Trophoblast cell (in vitro differentiated cells and primary cell): ENCODE data around the gene FAM107B. TPM values are rescaled to one million over a fixed set of nuclear protein-coding genes. Genes with fewer than 3 reads are reported as not detected.

Source experiments
- DNase-seq, 2 donors: peaks; one replicate each; pipeline ENCODE4 v3.0.0-alpha.2; 2016
- H2AFZ ChIP-seq: 2 replicates; pipeline ENCODE4 v1.6.1; 2013; ENCODE audit warnings: low read length, moderate library complexity, mild to moderate bottlenecking; ENCODE audit not compliant: insufficient read depth, poor library complexity
- H2AK5ac ChIP-seq: 2 replicates; pipeline ENCODE4 v1.6.1; 2013; ENCODE audit warnings: mild to moderate bottlenecking, low read length
- H2BK120ac ChIP-seq: 2 replicates; pipeline ENCODE4 v1.6.1; 2013; ENCODE audit warnings: low read length, mild to moderate bottlenecking, moderate library complexity; ENCODE audit not compliant: insufficient read depth, poor library complexity
- H2BK12ac ChIP-seq: 2 replicates; pipeline ENCODE4 v1.6.1; 2013; ENCODE audit warnings: mild to moderate bottlenecking, low read length, moderate library complexity
- H2BK5ac ChIP-seq: 2 replicates; pipeline ENCODE4 v1.6.1; 2013; ENCODE audit warnings: low read length, low read depth, moderate library complexity, mild to moderate bottlenecking; ENCODE audit not compliant: poor library complexity
- H3K14ac ChIP-seq: 2 replicates; pipeline ENCODE4 v1.6.1; 2013; ENCODE audit warnings: mild to moderate bottlenecking, low read length
- H3K18ac ChIP-seq: 2 replicates; pipeline ENCODE4 v1.6.1; 2013; ENCODE audit warnings: mild to moderate bottlenecking, low read length
- H3K23ac ChIP-seq: 2 replicates; pipeline ENCODE4 v1.6.1; 2013; ENCODE audit warnings: low read length
- H3K27ac ChIP-seq: 2 replicates; pipeline ENCODE4 v1.5.1; 2013; ENCODE audit warnings: low read depth, mild to moderate bottlenecking, inconsistent platforms, low read length, moderate library complexity
- H3K27me3 ChIP-seq: 2 replicates; pipeline ENCODE4 v1.6.1; 2013; ENCODE audit warnings: inconsistent platforms, mild to moderate bottlenecking, low read length, moderate library complexity; ENCODE audit not compliant: insufficient read depth
- H3K36me3 ChIP-seq, 2 experiments: 1 replicate in 1 of 2; 2 replicates in 1 of 2; pipeline ENCODE4 v1.6.1; 2013; ENCODE audit warnings: low read length in 2 of 2, mild to moderate bottlenecking in 2 of 2, moderate library complexity in 1 of 2; ENCODE audit not compliant: insufficient read depth in 2 of 2, control insufficient read depth in 1 of 2
- H3K4ac ChIP-seq: 2 replicates; pipeline ENCODE4 v1.6.1; 2013; ENCODE audit warnings: low read depth, mild to moderate bottlenecking, low read length, moderate library complexity
- H3K4me1 ChIP-seq, 2 experiments: 1 replicate in 1 of 2; 2 replicates in 1 of 2; pipeline ENCODE4 v1.6.1; 2013; ENCODE audit warnings: low read length in 2 of 2, mild to moderate bottlenecking in 2 of 2, moderate library complexity in 1 of 2; ENCODE audit not compliant: insufficient read depth in 2 of 2, control insufficient read depth in 1 of 2
- H3K4me2 ChIP-seq: 2 replicates; pipeline ENCODE4 v1.6.1; 2013; ENCODE audit warnings: inconsistent platforms, mild to moderate bottlenecking, low read length, moderate library complexity
- H3K4me3 ChIP-seq: 2 replicates; pipeline ENCODE4 v1.5.1; 2013; ENCODE audit warnings: mild to moderate bottlenecking, low read depth, low read length, inconsistent platforms
- H3K79me1 ChIP-seq: one replicate; pipeline ENCODE4 v1.6.1; 2013; ENCODE audit warnings: low read length
- H3K79me2 ChIP-seq: 2 replicates; pipeline ENCODE4 v1.6.1; 2013; ENCODE audit warnings: low read length, mild to moderate bottlenecking; ENCODE audit not compliant: control insufficient read depth, insufficient read depth, poor library complexity
- H3K9ac ChIP-seq: 2 replicates; pipeline ENCODE4 v1.6.1; 2013; ENCODE audit warnings: mild to moderate bottlenecking, low read length
- H3K9me3 ChIP-seq: 2 replicates; pipeline ENCODE4 v1.6.1; 2013; ENCODE audit warnings: low read depth, mild to moderate bottlenecking, control low read depth, inconsistent platforms, low read length; ENCODE audit not compliant: insufficient read depth
- H4K12ac ChIP-seq: 2 replicates; pipeline ENCODE4 v1.6.1; 2013; ENCODE audit warnings: low read depth, mild to moderate bottlenecking, low read length, moderate library complexity
- H4K8ac ChIP-seq: 2 replicates; pipeline ENCODE4 v1.6.1; 2013; ENCODE audit warnings: low read depth, mild to moderate bottlenecking, low read length, moderate library complexity
- H4K91ac ChIP-seq: one replicate; pipeline ENCODE4 v1.6.1; 2013; ENCODE audit warnings: low read depth, mild to moderate bottlenecking, low read length, moderate library complexity
- WGBS: extraction: QIAGEN DNeasy Blood & Tissue Kit; methylation state at CpG from one replicate; pipeline ENCODE4 v1.1.7; 2013; ENCODE audit warnings: missing lambda C conversion rate; ENCODE audit not compliant: insufficient read length, insufficient coverage; ENCODE audit errors: extremely low coverage; 5-methylcytosine and 5-hydroxymethylcytosine counted together
- polyA plus RNA-seq: library from polyadenylated mRNA; stranded (reverse); fragments of 200-250 nt; gene quantifications from 2 replicates; pipeline ENCODE4 v1.2.3, GENCODE V29; 2013

The FAM107B gene
- polyA plus RNA-seq: 70.9 and 75.6 TPM in 2 replicates

- H3K14ac ChIP-seq: no peak within 1 kb of the TSS
- H2AFZ ChIP-seq: no peak within 1 kb of the TSS
- no peak within 1 kb of the TSS for H3K9ac ChIP-seq
- H3K18ac ChIP-seq: no peak within 1 kb of the TSS
- no peak within 1 kb of the TSS for H3K27ac ChIP-seq
- H3K4me3 ChIP-seq: no peak within 1 kb of the TSS
- H4K91ac ChIP-seq: no peak within 1 kb of the TSS
- no CpG with 5 or more reads among the region's 8 CpGs for WGBS
- no peaks in the 10 kb centered on the region for H3K27me3 ChIP-seq
- no peak within 1 kb of the TSS for H2BK12ac ChIP-seq
- peaks cover 2% of the 10 kb centered on the region for H3K9me3 ChIP-seq
- H3K36me3 ChIP-seq: no peaks in the 10 kb centered on the region
- H2AK5ac ChIP-seq: no peak within 1 kb of the TSS
- no peak within 1 kb of the TSS for H4K8ac ChIP-seq
- no peak for DNase-seq
- H2BK120ac ChIP-seq: no peak within 1 kb of the TSS
- H3K79me1 ChIP-seq: no peaks in the 10 kb centered on the region
- no peak within 1 kb of the TSS for H3K23ac ChIP-seq
- peaks cover 0 to 4% of the 10 kb centered on the region in 2 experiments for H3K4me1 ChIP-seq
- H3K4me2 ChIP-seq: no peak within 1 kb of the TSS
- no peak within 1 kb of the TSS for H3K4ac ChIP-seq
- no peak within 1 kb of the TSS for H2BK5ac ChIP-seq
- H4K12ac ChIP-seq: no peak within 1 kb of the TSS
- no peaks in the 10 kb centered on the region for H3K79me2 ChIP-seq
Measured at GRCh38 chr10:14774797-14775196, at the start of gene FAM107B. Gene FAM107B, minus strand, starts transcription at chr10:14774897. Its CDS starts 234 bp downstream, at chr10:14774663.

- H3K36me3 ChIP-seq: no peaks in the 10 kb centered on the region
- DNase-seq: peak; percentile 27 to 86
Measured at GRCh38 chr10:14823966-14824365, 49.3 kb upstream of the FAM107B start.

GRCh38 chr10:14822879-14823755 is 48.4 kb upstream of the FAM107B start:
- H3K9ac ChIP-seq: no peak overlapping the region
- H2BK12ac ChIP-seq: no peak overlapping the region
- no peaks in the 10 kb centered on the region for H3K36me3 ChIP-seq
- no peak overlapping the region for H3K27ac ChIP-seq
- no peak overlapping the region for H3K4me3 ChIP-seq
- H3K79me1 ChIP-seq: no peaks in the 10 kb centered on the region
- DNase-seq: peak; percentile 14 to 63
- H3K79me2 ChIP-seq: no peaks in the 10 kb centered on the region
- H3K27me3 ChIP-seq: no peaks in the 10 kb centered on the region
- no peak overlapping the region for H2BK5ac ChIP-seq
- H3K23ac ChIP-seq: no peak overlapping the region
- H3K9me3 ChIP-seq: no peaks in the 10 kb centered on the region
- H2BK120ac ChIP-seq: no peak overlapping the region
- no peak overlapping the region for H3K18ac ChIP-seq
- H2AK5ac ChIP-seq: no peak overlapping the region
- H2AFZ ChIP-seq: no peak overlapping the region
- no CpG with 5 or more reads among the region's 3 CpGs for WGBS
- H4K91ac ChIP-seq: no peak overlapping the region
- H3K4me1 ChIP-seq: no peaks in the 10 kb centered on the region
- no peak overlapping the region for H4K8ac ChIP-seq
- H3K14ac ChIP-seq: no peak overlapping the region
- no peak overlapping the region for H3K4ac ChIP-seq
- no peak overlapping the region for H4K12ac ChIP-seq
- H3K4me2 ChIP-seq: no peak overlapping the region

More at GRCh38 chr10:14823966-14824365, 49.3 kb upstream of the FAM107B start:
- no peak overlapping the region for H2AFZ ChIP-seq
- no peak overlapping the region for H3K23ac ChIP-seq
- H3K4me2 ChIP-seq: no peak overlapping the region
- no peak overlapping the region for H3K4me3 ChIP-seq
- no peaks in the 10 kb centered on the region for H3K9me3 ChIP-seq
- H3K4me1 ChIP-seq: no peaks in the 10 kb centered on the region
- no peak overlapping the region for H2BK12ac ChIP-seq
- no peak overlapping the region for H4K91ac ChIP-seq
- no peak overlapping the region for H4K12ac ChIP-seq
- H4K8ac ChIP-seq: no peak overlapping the region
- no peak overlapping the region for H2BK120ac ChIP-seq
- H3K14ac ChIP-seq: no peak overlapping the region
- no peaks in the 10 kb centered on the region for H3K27me3 ChIP-seq
- no peaks in the 10 kb centered on the region for H3K79me1 ChIP-seq
- no CpG with 5 or more reads among the region's 3 CpGs for WGBS
- no peak overlapping the region for H3K27ac ChIP-seq
- no peak overlapping the region for H3K4ac ChIP-seq
- H3K9ac ChIP-seq: no peak overlapping the region
- no peak overlapping the region for H2BK5ac ChIP-seq
- no peak overlapping the region for H3K18ac ChIP-seq
- no peak overlapping the region for H2AK5ac ChIP-seq
- H3K79me2 ChIP-seq: no peaks in the 10 kb centered on the region

- WGBS: no CpG with 5 or more reads among the region's 6 CpGs
- Histone ChIP-seq H3K27me3 (no peaks in the 10 kb centered on the region), H4K91ac (no peak overlapping the region), H3K23ac (no peak overlapping the region), H3K9ac (no peak overlapping the region), H2AK5ac (no peak overlapping the region), H3K4ac (no peak overlapping the region), H3K4me3 (no peak overlapping the region), H3K18ac (no peak overlapping the region), H2BK12ac (no peak overlapping the region), H3K4me2 (no peak overlapping the region), H3K36me3 (no peaks in the 10 kb centered on the region), H3K27ac (no peak overlapping the region), H2BK120ac (no peak overlapping the region), H2AFZ (no peak overlapping the region), H3K79me2 (no peaks in the 10 kb centered on the region), H3K9me3 (no peaks in the 10 kb centered on the region), H3K14ac (no peak overlapping the region), H3K4me1 (no peaks in the 10 kb centered on the region), H4K8ac (no peak overlapping the region), H2BK5ac (no peak overlapping the region), H3K79me1 (no peaks in the 10 kb centered on the region), H4K12ac (no peak overlapping the region)
- DNase-seq: no peak
Measured at GRCh38 chr10:14821635-14822375, 47.1 kb upstream of the FAM107B start.
